ENCODE measurements around the gene SRCAP. TPM values are rescaled to one million over a fixed set of nuclear protein-coding genes. Genes with fewer than 3 reads are reported as not detected.

The SRCAP gene
- total RNA-seq, 1 experiment from 2014 or later: 57.4 TPM

DNA sequence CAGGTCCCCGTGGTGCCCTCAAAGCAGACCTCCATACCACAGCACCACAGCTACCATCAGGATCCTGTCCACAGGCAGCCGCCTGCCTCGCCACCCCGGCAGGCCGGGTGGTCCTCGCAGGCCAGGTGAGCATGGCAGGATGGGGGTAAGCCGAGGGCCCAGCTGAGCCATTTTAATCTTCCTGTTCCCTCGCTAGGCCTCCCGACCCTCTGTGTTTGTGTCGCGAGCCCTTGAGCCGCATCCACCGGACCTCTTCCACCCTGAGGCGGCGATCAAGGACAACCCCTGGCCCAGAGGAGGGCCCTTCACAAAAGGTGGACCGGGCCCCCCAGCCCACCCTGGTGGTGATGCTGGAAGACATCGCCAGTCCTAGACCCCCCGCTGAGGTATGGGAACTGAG lies 46.3 kb upstream of the SRCAP start:
- no peak for DNase-seq
- H3K4me1 ChIP-seq: peaks cover 3% of the 10 kb centered on the region
- H3K4me3 ChIP-seq (ENCODE audit: low read depth, low read length): no peak overlapping the region
- H3K36me3 ChIP-seq (ENCODE audit: control insufficient read depth, insufficient read depth, low read length): peaks cover 2% of the 10 kb centered on the region
- Mint-ChIP-seq H3K4me3 (ENCODE audit: unreplicated experiment) (peak overlapping the region; percentile 86), H3K27ac (ENCODE audit: unreplicated experiment) (no peak overlapping the region), H3K36me3 (ENCODE audit: insufficient read depth, unreplicated experiment) (peaks cover 26% of the 10 kb centered on the region), H3K9me3 (ENCODE audit: unreplicated experiment) (no peaks in the 10 kb centered on the region), H3K27me3 (ENCODE audit: insufficient read depth, unreplicated experiment) (no peaks in the 10 kb centered on the region), H3K4me1 (ENCODE audit: low read depth, unreplicated experiment) (peaks cover 12% of the 10 kb centered on the region)
- TF ChIP-seq, protein P1, sequence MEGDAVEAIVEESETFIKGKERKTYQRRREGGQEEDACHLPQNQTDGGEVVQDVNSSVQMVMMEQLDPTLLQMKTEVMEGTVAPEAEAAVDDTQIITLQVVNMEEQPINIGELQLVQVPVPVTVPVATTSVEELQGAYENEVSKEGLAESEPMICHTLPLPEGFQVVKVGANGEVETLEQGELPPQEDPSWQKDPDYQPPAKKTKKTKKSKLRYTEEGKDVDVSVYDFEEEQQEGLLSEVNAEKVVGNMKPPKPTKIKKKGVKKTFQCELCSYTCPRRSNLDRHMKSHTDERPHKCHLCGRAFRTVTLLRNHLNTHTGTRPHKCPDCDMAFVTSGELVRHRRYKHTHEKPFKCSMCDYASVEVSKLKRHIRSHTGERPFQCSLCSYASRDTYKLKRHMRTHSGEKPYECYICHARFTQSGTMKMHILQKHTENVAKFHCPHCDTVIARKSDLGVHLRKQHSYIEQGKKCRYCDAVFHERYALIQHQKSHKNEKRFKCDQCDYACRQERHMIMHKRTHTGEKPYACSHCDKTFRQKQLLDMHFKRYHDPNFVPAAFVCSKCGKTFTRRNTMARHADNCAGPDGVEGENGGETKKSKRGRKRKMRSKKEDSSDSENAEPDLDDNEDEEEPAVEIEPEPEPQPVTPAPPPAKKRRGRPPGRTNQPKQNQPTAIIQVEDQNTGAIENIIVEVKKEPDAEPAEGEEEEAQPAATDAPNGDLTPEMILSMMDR (IDR thresholded peaks at IDR 0.05; ENCODE audit: insufficient read depth in 1 of 2, low read depth in 1 of 2, low read length in 1 of 2, severe bottlenecking in 1 of 2, unreplicated experiment in 1 of 2): no peak
- ChIA-PET POLR2A (no interaction called here), CTCF (no interaction called here)
- intact Hi-C loops (cut with micrococcal nuclease; ENCODE audit: unreplicated experiment): loop anchor here (10.0 kb wide), 3 partner anchors 92 to 272 kb away; partner anchors contain the start of genes FBXL19, PHKG2 and ZNF768
- no peaks in the 10 kb centered on the region for H3K9me3 ChIP-seq
- H3K27me3 ChIP-seq (replicated peaks; ENCODE audit: control insufficient read depth, insufficient read depth, low read length): no peaks in the 10 kb centered on the region
- no TSS peak for BruUV-seq (replicated peaks)

DNA sequence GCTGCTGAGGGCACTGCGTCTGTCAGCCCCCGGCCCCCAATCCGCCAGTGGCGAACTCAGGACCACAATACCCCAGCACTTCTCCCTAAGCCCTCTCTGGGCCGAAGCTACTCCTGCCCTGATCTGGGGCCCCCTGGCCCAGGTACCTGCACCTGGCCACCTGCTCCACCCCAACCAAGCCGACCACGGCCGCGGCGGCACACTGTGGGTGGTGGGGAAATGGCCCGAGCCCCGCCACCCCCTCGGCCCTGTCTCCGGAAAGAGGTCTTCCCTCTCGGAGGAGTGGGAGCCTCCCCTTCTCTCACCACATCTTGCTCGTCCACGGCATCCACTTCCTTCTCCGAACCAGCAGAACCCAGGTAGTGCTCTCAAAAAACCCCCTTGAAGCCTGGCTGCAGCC lies 44.1 kb upstream of the SRCAP start:
- CTCF ChIA-PET: interaction anchor here (0.5 to 0.6 kb wide), 2 partner anchors 83 to 610 kb away, joined by 3 to 5 read pairs; partner anchors contain the start of gene ZNF688
- peaks cover 40% of the 10 kb centered on the region for H3K36me3 Mint-ChIP-seq (ENCODE audit: insufficient read depth, unreplicated experiment)
- H3K36me3 ChIP-seq (ENCODE audit: control insufficient read depth, insufficient read depth, low read length): peaks cover 2% of the 10 kb centered on the region
- DNase-seq: no peak
- no TSS peak for BruUV-seq (replicated peaks)
- peaks cover 3% of the 10 kb centered on the region for H3K4me1 ChIP-seq
- no peak overlapping the region for H3K27ac Mint-ChIP-seq (ENCODE audit: unreplicated experiment)
- TF ChIP-seq, protein P1 (IDR thresholded peaks at IDR 0.05; ENCODE audit: insufficient read depth in 1 of 2, low read depth in 1 of 2, low read length in 1 of 2, severe bottlenecking in 1 of 2, unreplicated experiment in 1 of 2): no peak
- H3K27me3 ChIP-seq (replicated peaks; ENCODE audit: control insufficient read depth, insufficient read depth, low read length): no peaks in the 10 kb centered on the region
- H3K4me3 Mint-ChIP-seq (ENCODE audit: unreplicated experiment): no peak overlapping the region
- no peaks in the 10 kb centered on the region for H3K9me3 Mint-ChIP-seq (ENCODE audit: unreplicated experiment)
- no peaks in the 10 kb centered on the region for H3K9me3 ChIP-seq
- POLR2A ChIA-PET: no interaction called here
- no peaks in the 10 kb centered on the region for H3K27me3 Mint-ChIP-seq (ENCODE audit: insufficient read depth, unreplicated experiment)
- H3K4me1 Mint-ChIP-seq (ENCODE audit: low read depth, unreplicated experiment): peaks cover 12% of the 10 kb centered on the region
- intact Hi-C loops (cut with micrococcal nuclease; ENCODE audit: unreplicated experiment): loop anchor here (10.0 kb wide), 3 partner anchors 90 to 270 kb away; partner anchors contain the start of genes FBXL19, PHKG2 and ZNF768
- H3K4me3 ChIP-seq (ENCODE audit: low read depth, low read length): no peak overlapping the region

DNA sequence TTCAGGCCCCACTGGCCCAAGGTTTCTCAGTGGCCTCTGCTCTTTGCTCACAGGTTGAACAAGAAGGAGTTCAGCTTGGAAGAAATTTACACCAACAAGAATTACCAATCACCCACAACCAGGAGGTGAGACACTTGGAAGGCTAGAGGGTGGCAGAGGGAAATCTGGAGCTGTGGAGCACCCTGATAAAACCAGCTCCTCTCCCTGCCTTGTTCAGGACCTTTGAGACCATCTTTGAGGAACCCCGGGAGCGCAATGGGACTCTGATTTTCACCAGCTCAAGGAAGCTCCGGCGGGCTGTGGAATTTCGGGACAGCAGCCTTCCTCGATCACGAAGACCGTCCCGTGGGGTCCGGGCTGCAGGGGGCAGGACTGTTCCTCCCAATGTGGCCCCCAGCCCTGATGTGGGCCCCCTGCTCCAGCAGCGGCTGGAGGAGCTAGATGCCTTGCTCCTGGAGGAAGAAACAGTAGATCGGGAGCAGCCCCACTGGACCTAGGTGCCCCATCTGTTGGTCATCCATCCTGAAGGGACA lies 43.1 kb upstream of the SRCAP start:
- no peaks in the 10 kb centered on the region for H3K27me3 Mint-ChIP-seq (ENCODE audit: insufficient read depth, unreplicated experiment)
- H3K36me3 Mint-ChIP-seq (ENCODE audit: insufficient read depth, unreplicated experiment): peaks cover 38% of the 10 kb centered on the region
- no peak overlapping the region for H3K27ac Mint-ChIP-seq (ENCODE audit: unreplicated experiment)
- no peak for DNase-seq
- no peaks in the 10 kb centered on the region for H3K9me3 ChIP-seq
- H3K4me3 Mint-ChIP-seq (ENCODE audit: unreplicated experiment): no peak overlapping the region
- H3K4me1 ChIP-seq: no peaks in the 10 kb centered on the region; the same call in 1 of the 2 replicates
- ChIA-PET POLR2A (no interaction called here), CTCF (no interaction called here)
- TF ChIP-seq, protein P1 (IDR thresholded peaks at IDR 0.05; ENCODE audit: insufficient read depth in 1 of 2, low read depth in 1 of 2, low read length in 1 of 2, severe bottlenecking in 1 of 2, unreplicated experiment in 1 of 2): no peak
- H3K4me3 ChIP-seq (ENCODE audit: low read depth, low read length): no peak overlapping the region
- intact Hi-C loops (cut with micrococcal nuclease; ENCODE audit: unreplicated experiment): loop anchor here (10.0 kb wide), 3 partner anchors 89 to 269 kb away; partner anchors contain the start of genes FBXL19, PHKG2 and ZNF768
- H3K4me1 Mint-ChIP-seq (ENCODE audit: low read depth, unreplicated experiment): peaks cover 17% of the 10 kb centered on the region
- no peaks in the 10 kb centered on the region for H3K9me3 Mint-ChIP-seq (ENCODE audit: unreplicated experiment)
- no peaks in the 10 kb centered on the region for H3K27me3 ChIP-seq (replicated peaks; ENCODE audit: control insufficient read depth, insufficient read depth, low read length)
- H3K36me3 ChIP-seq (ENCODE audit: control insufficient read depth, insufficient read depth, low read length): peaks cover 2% of the 10 kb centered on the region
- no TSS peak for BruUV-seq (replicated peaks)

Data from Caco-2 (cell line).